GM15510 (cell line): ENCODE results near the gene TBC1D10A.

ENCODE experiments used
- POLR2A ChIP-seq: IDR thresholded peaks from 3 replicates; pipeline ENCODE4 v1.6.1; 2011; ENCODE audit warnings: borderline replicate concordance; ENCODE audit not compliant: insufficient read length; ENCODE audit errors: extremely low read depth

TBC1D10A gene

GRCh38 chr22:30289980-30290313 lies 36.8 kb downstream of the TBC1D10A start:
- no peak for TF ChIP-seq POLR2A

GRCh38 chr22:30289141-30289979 lies 37.4 kb downstream of the TBC1D10A start, which contains the start of gene CASTOR1:
CASTOR1 (minus strand) TSS chr22:30289505; CDS start chr22:30289497, 8 bp downstream.
- TF ChIP-seq POLR2A: peak; percentile 22

- no peak for TF ChIP-seq POLR2A
Observed at GRCh38 chr22:30288419-30289140, 38.2 kb downstream of the TBC1D10A start.

- no peak for TF ChIP-seq POLR2A
Observed at GRCh38 chr22:30287648-30288418, 38.9 kb downstream of the TBC1D10A start.

- no peak for TF ChIP-seq POLR2A
Observed at GRCh38 chr22:30286813-30287647, 39.7 kb downstream of the TBC1D10A start.

- TF ChIP-seq POLR2A: no peak
Observed at GRCh38 chr22:30286331-30286730, 40.4 kb downstream of the TBC1D10A start.

- TF ChIP-seq POLR2A: no peak
Observed at GRCh38 chr22:30285846-30286200, 40.9 kb downstream of the TBC1D10A start.

- TF ChIP-seq POLR2A: no peak
Observed at GRCh38 chr22:30285176-30285845, 41.4 kb downstream of the TBC1D10A start.

- no peak for TF ChIP-seq POLR2A
Observed at GRCh38 chr22:30284666-30285065, 42.1 kb downstream of the TBC1D10A start.

- TF ChIP-seq POLR2A: no peak
Observed at GRCh38 chr22:30284172-30284571, 42.6 kb downstream of the TBC1D10A start.

- TF ChIP-seq POLR2A: no peak
Observed at GRCh38 chr22:30283342-30283741, 43.4 kb downstream of the TBC1D10A start.

- TF ChIP-seq POLR2A: no peak
Observed at GRCh38 chr22:30282616-30283046, 44.1 kb downstream of the TBC1D10A start.

- TF ChIP-seq POLR2A: no peak
Observed at GRCh38 chr22:30280505-30280904, 46.2 kb downstream of the TBC1D10A start.

- TF ChIP-seq POLR2A: no peak
Observed at GRCh38 chr22:30279932-30280331, 46.8 kb downstream of the TBC1D10A start.
